ENCODE data around the gene KLHL7. TPM values are rescaled to one million over a fixed set of nuclear protein-coding genes. Genes with fewer than 3 reads are reported as not detected.
"Not testable (repeated sequence)": the region's sequence is repeated elsewhere in the genome, so short reads cannot be mapped to it uniquely, and the experiment has no call there.

Gene KLHL7
- total and polyA plus RNA-seq, 9 of the 15 experiments (the other 6 are each of a cell fraction or from before 2014, with no cell fraction given), result 4.2 to 63.1 (median 32.3) TPM

GRCh38 chr7:23196306-23196705 is 90.7 kb downstream of the KLHL7 start (continued):
- peak; percentile 64; the same call in 1 of the 2 replicates for TF ChIP-seq NFE2 (IDR thresholded peaks at IDR 0.05; ENCODE audit: low read depth)

- CTCF ChIA-PET (ENCODE audit: low intra/inter-chr PET ratio); H3K27me3 ChIP-seq (ENCODE audit: control insufficient read depth in 2 of 2, insufficient read depth in 2 of 2, low read length in 2 of 2); DNase-seq (ENCODE audit: extremely low read depth in 1 of 4, low spot score in 3 of 4); ATAC-seq; FAIRE-seq; H3K9me1 ChIP-seq (ENCODE audit: control insufficient read depth, insufficient read depth, low read length); BruUV-seq (replicated peaks); H4K20me1 ChIP-seq (replicated peaks; ENCODE audit: control insufficient read depth, insufficient read depth, low read length); H3K27ac ChIP-seq (ENCODE audit: extremely low read depth, low read depth, low read length); intact Hi-C loops (cut with micrococcal nuclease); H3K9ac ChIP-seq (ENCODE audit: insufficient read depth in 1 of 2, low read depth in 2 of 2, low read length in 2 of 2); in situ Hi-C loops (cut with MboI); H3K4me1 ChIP-seq (replicated peaks in 1 of 2; ENCODE audit: control insufficient read depth in 2 of 2, insufficient read depth in 2 of 2, low read length in 2 of 2); H3K79me2 ChIP-seq (ENCODE audit: control insufficient read depth, insufficient read depth, low read length); H3K4me2 ChIP-seq (ENCODE audit: insufficient read depth, low read length); H3K4me3 ChIP-seq; H2AFZ ChIP-seq (ENCODE audit: low read depth, low read length); H3K9me3 ChIP-seq (replicated peaks; ENCODE audit: control insufficient read depth, insufficient read depth, low read depth, low read length): not testable (repeated sequence)
- 94% methylated on average over 5 of the region's 5 CpGs for WGBS (ENCODE audit: insufficient coverage, low coverage, missing lambda C conversion rate)
- peaks cover 70% of the 10 kb centered on the region for H3K36me3 ChIP-seq (ENCODE audit: control insufficient read depth, insufficient read depth, low read length)
- POLR2A ChIA-PET, result interaction anchor here (1.3 kb wide), 1 partner anchor 17 kb away, joined by 4 read pairs; no protein-coding TSS in a partner anchor
Observed at GRCh38 chr7:23197745-23198144, 92.2 kb downstream of the KLHL7 start.

GRCh38 chr7:23200331-23200730 is 94.7 kb downstream of the KLHL7 start:
- Histone ChIP-seq H2AFZ (ENCODE audit: low read depth, low read length) (no peak overlapping the region), H3K79me2 (ENCODE audit: control insufficient read depth, insufficient read depth, low read length) (no peaks in the 10 kb centered on the region), H3K9me3 (replicated peaks; ENCODE audit: control insufficient read depth, insufficient read depth, low read depth, low read length) (no peaks in the 10 kb centered on the region), H3K9me1 (ENCODE audit: control insufficient read depth, insufficient read depth, low read length) (no peaks in the 10 kb centered on the region), H4K20me1 (replicated peaks; ENCODE audit: control insufficient read depth, insufficient read depth, low read length) (no peaks in the 10 kb centered on the region), H3K4me3 (no peak overlapping the region), H3K27me3 (ENCODE audit: control insufficient read depth in 2 of 2, insufficient read depth in 2 of 2, low read length in 2 of 2) (no peaks in the 10 kb centered on the region), H3K4me1 (replicated peaks in 1 of 2; ENCODE audit: control insufficient read depth in 2 of 2, insufficient read depth in 2 of 2, low read length in 2 of 2) (no peaks in the 10 kb centered on the region), H3K4me2 (ENCODE audit: insufficient read depth, low read length) (no peak overlapping the region), H3K27ac (ENCODE audit: extremely low read depth, low read depth, low read length) (no peak overlapping the region), H3K36me3 (ENCODE audit: control insufficient read depth, insufficient read depth, low read length) (peaks cover 55% of the 10 kb centered on the region; the same call in 2 of the 3 replicates), H3K9ac (ENCODE audit: insufficient read depth in 1 of 2, low read depth in 2 of 2, low read length in 2 of 2) (no peak overlapping the region)
- ATAC-seq (no peak), DNase-seq (ENCODE audit: extremely low read depth in 1 of 4, low spot score in 3 of 4) (no peak), FAIRE-seq (no peak)
- ChIA-PET CTCF (ENCODE audit: low intra/inter-chr PET ratio) (no interaction called here), POLR2A (interaction anchor here (0.6 to 0.7 kb wide), 2 partner anchors 12 to 21 kb away, joined by 4 read pairs; no protein-coding TSS in a partner anchor)
- 92% methylated on average over 2 of the region's 2 CpGs for WGBS (ENCODE audit: insufficient coverage, low coverage, missing lambda C conversion rate)
- in situ Hi-C loops (cut with MboI) (no loop called here), intact Hi-C loops (cut with micrococcal nuclease) (no loop called here)
- TF ChIP-seq ZKSCAN1 (IDR thresholded peaks at IDR 0.05; ENCODE audit: low read depth, low read length) (no peak), ZHX1 (conservative IDR thresholded peaks at IDR 0.05; ENCODE audit: low read length) (no peak), EGR1 (conservative IDR thresholded peaks at IDR 0.05) (no peak), ETV1 (tag; conservative IDR thresholded peaks at IDR 0.05; ENCODE audit: low read depth) (no peak), MTA1 (IDR thresholded peaks at IDR 0.05; ENCODE audit: borderline replicate concordance) (no peak), PHB2 (IDR thresholded peaks at IDR 0.05; ENCODE audit: low read depth) (no peak), C11orf30 (IDR thresholded peaks at IDR 0.05; ENCODE audit: low read depth) (no peak)
- no TSS peak for BruUV-seq (replicated peaks)

All from K562 (cell line).